ENCODE data around the gene ZNF142. TPM values are rescaled to one million over a fixed set of nuclear protein-coding genes. Genes with fewer than 3 reads are reported as not detected.

The ZNF142 gene
- polyA plus RNA-seq, 2 of the 4 experiments (the other 2 are of a cell fraction) = 6.3 to 10.7 TPM

DNA sequence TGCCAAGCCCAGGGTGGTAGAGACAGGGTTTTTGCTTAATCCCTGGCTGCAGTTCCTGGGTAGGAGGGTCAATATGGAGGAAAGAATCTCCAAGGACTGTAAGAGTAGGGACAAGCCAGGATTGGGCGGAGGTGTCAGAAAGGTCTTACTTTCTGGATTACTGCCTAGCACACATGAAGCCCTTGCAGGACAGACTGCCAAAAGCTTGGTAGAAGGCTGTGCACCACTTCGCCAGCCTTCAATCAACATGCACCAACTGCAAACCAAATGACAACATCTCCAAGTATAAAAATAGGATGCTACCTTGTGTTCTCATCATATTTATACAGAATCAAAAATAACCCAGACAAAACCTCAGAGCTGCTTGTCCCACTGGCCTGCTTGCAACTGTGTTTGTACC lies 3.7 kb downstream of the ZNF142 start:
- TF ChIP-seq, protein P1, sequence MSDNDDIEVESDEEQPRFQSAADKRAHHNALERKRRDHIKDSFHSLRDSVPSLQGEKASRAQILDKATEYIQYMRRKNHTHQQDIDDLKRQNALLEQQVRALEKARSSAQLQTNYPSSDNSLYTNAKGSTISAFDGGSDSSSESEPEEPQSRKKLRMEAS (IDR thresholded peaks at IDR 0.05) = no peak
- TF ChIP-seq GATA3 (IDR thresholded peaks at IDR 0.05; ENCODE audit: borderline replicate concordance) (no peak), FOXS1 (CRISPR knock-in tag; IDR thresholded peaks at IDR 0.05) (no peak), FOSB (CRISPR knock-in tag; IDR thresholded peaks at IDR 0.05) (no peak), FOSL2 (IDR thresholded peaks at IDR 0.05) (no peak), FOSL2 (CRISPR knock-in tag; IDR thresholded peaks at IDR 0.05) (no peak), RCOR1 (IDR thresholded peaks at IDR 0.05; ENCODE audit: low read depth, low read length) (no peak), JUN (IDR thresholded peaks at IDR 0.05) (no peak), MAFK (IDR thresholded peaks at IDR 0.05; ENCODE audit: partially characterized antibody) (no peak), HDAC2 (IDR thresholded peaks at IDR 0.05) (no peak), EHMT2 (IDR thresholded peaks at IDR 0.05; ENCODE audit: low read depth) (no peak), BHLHE40 (IDR thresholded peaks at IDR 0.05; ENCODE audit: low read depth, low read length) (no peak), CEBPB (IDR thresholded peaks at IDR 0.05) (no peak), RFX5 (IDR thresholded peaks at IDR 0.05) (no peak), ZSCAN20 (CRISPR knock-in tag; IDR thresholded peaks at IDR 0.05) (no peak)

DNA sequence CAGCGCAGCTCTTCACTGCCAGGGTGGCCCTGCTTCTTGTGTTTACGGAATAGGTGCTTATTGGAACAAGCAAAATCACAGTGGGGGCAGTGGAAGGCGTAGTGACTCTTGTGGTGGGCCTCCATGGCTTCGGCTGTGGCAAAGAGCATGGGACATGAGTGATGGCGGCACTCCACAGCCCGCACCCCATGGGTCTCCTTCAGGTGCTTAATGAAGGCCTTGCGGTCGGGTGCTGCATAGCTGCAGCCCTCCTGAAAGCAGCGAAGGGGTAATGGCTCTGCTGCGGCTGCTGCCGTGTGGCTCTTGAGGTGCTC lies 10.7 kb downstream of the ZNF142 start:
- WGBS (ENCODE audit: missing lambda C conversion rate) = 76% methylated on average over 8 of the region's 11 CpGs
- DNase-seq (ENCODE audit: low read depth in 1 of 2, low spot score in 1 of 2) (no peak), ATAC-seq (peak in 1 of 2 experiments; percentile 49; a peak in 3 of 6 replicates), FAIRE-seq (no peak)
- H3K9me3 ChIP-seq = no peaks in the 10 kb centered on the region
- H3K27ac ChIP-seq = no peak overlapping the region
- TF ChIP-seq HEYL (CRISPR knock-in tag; IDR thresholded peaks at IDR 0.05) (no peak), NPAS2 (CRISPR knock-in tag; IDR thresholded peaks at IDR 0.05; ENCODE audit: borderline replicate concordance) (no peak), MAZ (IDR thresholded peaks at IDR 0.05; ENCODE audit: borderline replicate concordance, low read depth, low read length) (no peak)
- TF ChIP-seq, protein P2, sequence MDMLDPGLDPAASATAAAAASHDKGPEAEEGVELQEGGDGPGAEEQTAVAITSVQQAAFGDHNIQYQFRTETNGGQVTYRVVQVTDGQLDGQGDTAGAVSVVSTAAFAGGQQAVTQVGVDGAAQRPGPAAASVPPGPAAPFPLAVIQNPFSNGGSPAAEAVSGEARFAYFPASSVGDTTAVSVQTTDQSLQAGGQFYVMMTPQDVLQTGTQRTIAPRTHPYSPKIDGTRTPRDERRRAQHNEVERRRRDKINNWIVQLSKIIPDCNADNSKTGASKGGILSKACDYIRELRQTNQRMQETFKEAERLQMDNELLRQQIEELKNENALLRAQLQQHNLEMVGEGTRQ (IDR thresholded peaks at IDR 0.05) = no peak
- peaks cover 14% of the 10 kb centered on the region; the same call in 1 of the 3 replicates for H3K4me1 ChIP-seq
- H3K4me3 ChIP-seq = no peak overlapping the region
- CTCF ChIA-PET = interaction anchor here (0.7 to 7.0 kb wide), 25 partner anchors 9 to 462 kb away, joined by 3 to 76 read pairs (median 4); partner anchors contain the start of genes BCS1L, PLCD4, RNF25 and STK36
- POLR2A ChIA-PET = no interaction called here
- H3K4me2 ChIP-seq = no peak overlapping the region

More for the DNA sequence above, 3.7 kb downstream of the ZNF142 start:
- ATAC-seq = no peak
- 97% methylated on average over 2 of the region's 2 CpGs for WGBS (ENCODE audit: missing lambda C conversion rate)
- no peak for FAIRE-seq
- no peak for DNase-seq (ENCODE audit: low read depth in 1 of 2, low spot score in 1 of 2)
- peaks cover 14% of the 10 kb centered on the region; the same call in 2 of the 3 replicates for H3K4me1 ChIP-seq
- no peak overlapping the region for H3K4me2 ChIP-seq
- POLR2A ChIA-PET = no interaction called here
- H3K4me3 ChIP-seq = no peak overlapping the region
- no peaks in the 10 kb centered on the region for H3K9me3 ChIP-seq
- CTCF ChIA-PET = interaction anchor here (1.3 to 7.8 kb wide), 3 partner anchors 8 to 192 kb away, joined by 3 to 76 read pairs (median 14); no protein-coding TSS in a partner anchor
- no peak overlapping the region for H3K27ac ChIP-seq

DNA sequence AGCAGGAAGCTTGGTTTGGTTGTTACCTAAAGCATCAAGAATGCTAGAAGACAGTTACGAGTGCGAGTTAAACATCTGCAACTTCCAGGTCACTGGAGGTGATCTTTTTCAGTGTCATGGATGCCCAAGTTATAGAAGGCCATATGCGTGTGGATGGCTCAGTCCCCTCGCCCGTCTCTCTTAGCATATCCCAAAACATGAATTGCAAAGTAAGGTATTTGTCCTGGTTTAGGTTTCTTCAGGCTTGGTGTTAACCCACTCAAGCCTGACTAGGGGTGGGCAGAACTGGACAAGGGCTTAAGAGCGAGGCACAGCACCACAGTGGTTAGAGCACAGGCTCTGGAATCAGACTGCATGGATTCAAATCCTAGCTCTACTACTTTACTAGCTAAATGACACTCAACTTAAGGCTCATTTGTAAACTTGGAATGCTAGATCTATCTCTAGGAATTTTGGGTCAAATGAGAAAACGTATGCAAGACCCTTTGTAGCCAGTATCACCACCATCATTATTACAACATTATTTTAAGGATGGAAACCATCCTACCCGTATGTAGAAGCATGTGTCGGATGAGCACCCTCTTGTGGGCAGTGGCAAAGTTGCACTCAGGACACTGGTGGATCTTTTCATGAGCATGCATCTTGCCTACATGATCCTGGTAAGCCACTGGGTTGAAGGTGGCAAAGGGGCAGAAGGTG lies 11.2 kb downstream of the ZNF142 start:
- Histone ChIP-seq H3K9me3 (no peaks in the 10 kb centered on the region), H3K4me2 (no peak overlapping the region), H3K4me3 (no peak overlapping the region), H3K4me1 (peaks cover 14% of the 10 kb centered on the region; the same call in 1 of the 3 replicates), H3K27ac (no peak overlapping the region)
- 59% methylated on average over 9 of the region's 9 CpGs for WGBS (ENCODE audit: missing lambda C conversion rate)
- ATAC-seq (peak; percentile 89 to 91), FAIRE-seq (peak; percentile 54), DNase-seq (ENCODE audit: low read depth in 1 of 2, low spot score in 1 of 2) (peak; percentile 71 to 80)
- POLR2A ChIA-PET = no interaction called here
- TF ChIP-seq HDAC2 (IDR thresholded peaks at IDR 0.05) (no peak), GATA3 (IDR thresholded peaks at IDR 0.05; ENCODE audit: borderline replicate concordance) (no peak), SMC3 (IDR thresholded peaks at IDR 0.05) (peak; percentile 63), FOXS1 (CRISPR knock-in tag; IDR thresholded peaks at IDR 0.05) (no peak), MYC (IDR thresholded peaks at IDR 0.05; ENCODE audit: borderline replicate concordance, low read length) (peak; percentile 38; the same call in 1 of the 2 replicates), RAD21 (conservative IDR thresholded peaks at IDR 0.05 in 1 of 2, IDR thresholded peaks at IDR 0.05 in 1 of 2) (peak; percentile 68 to 73), ZSCAN20 (CRISPR knock-in tag; IDR thresholded peaks at IDR 0.05) (no peak), RARB (CRISPR knock-in tag; IDR thresholded peaks at IDR 0.05) (no peak), CHD4 (IDR thresholded peaks at IDR 0.05; ENCODE audit: borderline replicate concordance) (no peak)
- TF ChIP-seq, protein P1 (IDR thresholded peaks at IDR 0.05) = peak; percentile 59; the same call in 1 of the 2 replicates
- TF ChIP-seq, protein P3, sequence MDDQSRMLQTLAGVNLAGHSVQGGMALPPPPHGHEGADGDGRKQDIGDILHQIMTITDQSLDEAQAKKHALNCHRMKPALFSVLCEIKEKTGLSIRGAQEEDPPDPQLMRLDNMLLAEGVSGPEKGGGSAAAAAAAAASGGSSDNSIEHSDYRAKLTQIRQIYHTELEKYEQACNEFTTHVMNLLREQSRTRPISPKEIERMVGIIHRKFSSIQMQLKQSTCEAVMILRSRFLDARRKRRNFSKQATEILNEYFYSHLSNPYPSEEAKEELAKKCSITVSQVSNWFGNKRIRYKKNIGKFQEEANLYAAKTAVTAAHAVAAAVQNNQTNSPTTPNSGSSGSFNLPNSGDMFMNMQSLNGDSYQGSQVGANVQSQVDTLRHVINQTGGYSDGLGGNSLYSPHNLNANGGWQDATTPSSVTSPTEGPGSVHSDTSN (IDR thresholded peaks at IDR 0.05) = no peak
- TF ChIP-seq, protein P4, sequence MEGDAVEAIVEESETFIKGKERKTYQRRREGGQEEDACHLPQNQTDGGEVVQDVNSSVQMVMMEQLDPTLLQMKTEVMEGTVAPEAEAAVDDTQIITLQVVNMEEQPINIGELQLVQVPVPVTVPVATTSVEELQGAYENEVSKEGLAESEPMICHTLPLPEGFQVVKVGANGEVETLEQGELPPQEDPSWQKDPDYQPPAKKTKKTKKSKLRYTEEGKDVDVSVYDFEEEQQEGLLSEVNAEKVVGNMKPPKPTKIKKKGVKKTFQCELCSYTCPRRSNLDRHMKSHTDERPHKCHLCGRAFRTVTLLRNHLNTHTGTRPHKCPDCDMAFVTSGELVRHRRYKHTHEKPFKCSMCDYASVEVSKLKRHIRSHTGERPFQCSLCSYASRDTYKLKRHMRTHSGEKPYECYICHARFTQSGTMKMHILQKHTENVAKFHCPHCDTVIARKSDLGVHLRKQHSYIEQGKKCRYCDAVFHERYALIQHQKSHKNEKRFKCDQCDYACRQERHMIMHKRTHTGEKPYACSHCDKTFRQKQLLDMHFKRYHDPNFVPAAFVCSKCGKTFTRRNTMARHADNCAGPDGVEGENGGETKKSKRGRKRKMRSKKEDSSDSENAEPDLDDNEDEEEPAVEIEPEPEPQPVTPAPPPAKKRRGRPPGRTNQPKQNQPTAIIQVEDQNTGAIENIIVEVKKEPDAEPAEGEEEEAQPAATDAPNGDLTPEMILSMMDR (IDR thresholded peaks at IDR 0.05) = peak; percentile 82
- CTCF ChIA-PET = interaction anchor here (0.6 to 7.0 kb wide), 26 partner anchors 8 to 461 kb away, joined by 3 to 76 read pairs (median 4); partner anchors contain the start of genes BCS1L, PLCD4, RNF25 and STK36
